GM21619 (cell line): Measurements from ENCODE around the gene HIVEP3.

ENCODE experiments used
- ATAC-seq: cut with Tn5 transposase; IDR thresholded peaks from one replicate; pipeline ENCODE4 v1.9.1; 2021; ENCODE audit not compliant: unreplicated experiment

HIVEP3 gene

GRCh38 chr1:41525891-41526587, 392.7 kb downstream of the HIVEP3 start:
- ATAC-seq, result no peak

- no peak for ATAC-seq
Observed at GRCh38 chr1:41524676-41525675, 393.7 kb downstream of the HIVEP3 start.

DNA sequence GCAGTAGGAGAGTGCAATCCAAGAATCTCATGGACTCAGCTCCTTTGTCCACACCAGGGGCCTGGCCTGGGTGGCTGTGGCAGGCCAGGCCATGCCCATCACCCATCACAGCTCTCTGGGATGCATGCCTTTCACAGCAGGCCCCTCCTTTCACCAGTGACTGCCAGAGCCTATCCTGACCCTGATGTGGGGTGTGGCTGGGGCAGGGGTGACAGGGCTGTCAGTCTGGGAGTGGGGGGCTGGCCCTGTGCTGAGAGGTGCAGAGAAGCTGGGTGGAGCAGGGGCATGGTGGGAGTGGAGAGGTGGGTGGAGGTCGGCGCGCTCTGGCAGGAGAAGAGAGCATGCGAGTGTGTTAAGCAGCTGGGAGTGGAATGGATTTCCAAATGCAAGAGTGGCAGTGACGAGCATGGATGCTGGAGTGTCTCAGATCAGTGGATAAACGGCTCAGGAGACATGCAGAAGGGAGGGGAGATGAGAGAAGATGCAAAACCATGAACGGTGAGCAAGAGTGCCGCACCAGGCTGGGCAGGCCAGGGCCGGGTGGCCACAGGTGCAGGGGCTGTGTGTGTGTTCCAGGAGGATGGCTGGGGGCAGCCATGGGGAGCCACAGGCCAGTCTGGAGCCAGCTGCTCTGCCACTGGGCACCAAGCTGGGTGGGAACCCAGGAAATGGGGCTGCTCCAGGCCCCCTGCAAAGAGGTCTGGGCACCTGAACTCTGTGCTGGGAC, 394.6 kb downstream of the HIVEP3 start:
- ATAC-seq, result no peak

GRCh38 chr1:41523071-41523470, 395.7 kb downstream of the HIVEP3 start:
- no peak for ATAC-seq

DNA sequence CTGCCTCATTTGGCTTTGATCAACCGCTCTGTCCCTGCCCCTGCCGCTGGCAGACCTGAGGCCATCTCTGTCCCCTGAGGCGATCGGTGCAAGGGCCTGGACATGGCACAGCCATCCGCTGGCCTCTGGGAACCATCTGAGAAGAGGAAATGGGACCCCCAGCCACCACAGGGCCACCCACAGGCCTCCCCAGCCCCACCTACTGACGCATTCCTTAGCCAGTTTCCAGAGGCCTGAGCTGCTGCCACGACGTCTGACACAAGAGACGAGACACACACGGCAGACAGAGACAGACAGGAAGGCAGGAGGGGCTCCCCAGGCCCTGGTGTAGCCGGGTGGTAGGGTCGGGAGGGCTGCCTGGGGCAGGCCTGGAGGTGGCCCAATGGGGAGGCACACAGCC, 397.0 kb downstream of the HIVEP3 start:
- ATAC-seq, result no peak

- ATAC-seq, result no peak
Observed at GRCh38 chr1:41520951-41521752, 397.6 kb downstream of the HIVEP3 start.

DNA sequence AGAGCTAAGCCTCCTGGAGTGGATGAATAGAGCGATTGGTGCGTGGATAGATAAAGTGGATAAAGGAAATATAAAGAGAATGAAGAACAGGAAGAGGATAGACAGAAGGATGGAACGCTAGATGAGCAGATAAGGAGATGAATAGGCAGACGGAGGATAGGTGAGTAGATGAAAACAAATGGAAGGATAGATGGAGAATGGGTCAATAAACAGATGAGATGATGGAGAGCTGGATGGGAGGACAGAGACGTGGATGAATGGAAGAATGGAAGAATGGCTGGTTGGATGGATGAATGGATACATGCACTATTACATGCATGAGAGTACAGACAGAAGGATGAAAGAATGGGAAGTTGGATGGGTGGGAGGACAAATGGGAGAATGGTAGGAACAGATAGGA, 399.1 kb downstream of the HIVEP3 start:
- ATAC-seq, result no peak

- ATAC-seq, result no peak
Observed at GRCh38 chr1:41518471-41518870, 400.3 kb downstream of the HIVEP3 start.

GRCh38 chr1:41517062-41517438, 401.7 kb downstream of the HIVEP3 start:
- ATAC-seq, result no peak

GRCh38 chr1:41516168-41517061, 402.3 kb downstream of the HIVEP3 start:
- ATAC-seq, result peak; percentile 65

GRCh38 chr1:41515778-41516167, 402.9 kb downstream of the HIVEP3 start:
- ATAC-seq, result no peak

DNA sequence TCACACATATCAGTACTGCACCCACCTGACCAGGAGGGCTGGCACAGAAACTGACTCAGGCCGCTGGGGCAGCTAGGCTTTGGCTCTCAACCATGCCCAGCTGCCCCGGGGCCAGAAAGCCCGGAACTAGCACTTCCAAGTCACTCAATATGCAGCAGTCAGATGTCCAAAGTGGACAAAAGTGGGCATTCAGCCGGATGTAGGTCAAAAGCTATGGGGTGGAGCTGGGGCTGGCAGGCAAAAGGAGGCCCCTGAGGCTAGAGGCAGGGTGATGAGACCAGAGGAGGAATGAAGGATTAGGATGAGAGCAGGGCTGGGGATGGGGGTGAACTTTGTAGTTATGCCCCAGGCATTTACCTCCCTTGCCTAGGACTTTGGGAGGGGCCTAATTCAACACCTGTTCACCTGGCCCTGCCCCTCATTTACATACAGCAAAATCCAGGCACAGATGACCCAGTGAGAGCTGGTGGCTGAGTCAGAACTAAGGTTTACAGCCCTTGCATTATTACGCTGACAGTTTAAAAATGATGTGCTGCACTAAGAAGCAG, 403.5 kb downstream of the HIVEP3 start:
- no peak for ATAC-seq

DNA sequence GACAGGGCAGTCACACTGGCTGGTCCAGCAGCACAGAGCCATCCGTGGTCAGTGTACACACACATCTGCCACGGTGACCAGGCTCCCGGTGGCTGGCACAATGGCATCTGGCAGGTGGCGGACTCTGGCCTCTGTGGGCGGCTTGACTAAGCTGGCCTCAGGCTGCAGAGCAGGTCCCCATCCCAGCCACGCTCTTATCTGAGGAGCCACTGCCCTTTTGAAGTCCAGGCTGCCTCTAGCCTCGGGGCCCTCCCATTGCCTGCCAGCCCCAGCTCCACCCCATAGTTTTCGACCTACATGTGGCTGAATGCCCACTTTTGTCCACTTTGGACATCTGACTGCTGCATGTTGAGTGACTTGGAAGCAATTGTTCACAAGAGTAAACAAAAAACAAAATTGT, 404.3 kb downstream of the HIVEP3 start:
- no peak for ATAC-seq

GRCh38 chr1:41513383-41513735, 405.4 kb downstream of the HIVEP3 start:
- ATAC-seq, result no peak

DNA sequence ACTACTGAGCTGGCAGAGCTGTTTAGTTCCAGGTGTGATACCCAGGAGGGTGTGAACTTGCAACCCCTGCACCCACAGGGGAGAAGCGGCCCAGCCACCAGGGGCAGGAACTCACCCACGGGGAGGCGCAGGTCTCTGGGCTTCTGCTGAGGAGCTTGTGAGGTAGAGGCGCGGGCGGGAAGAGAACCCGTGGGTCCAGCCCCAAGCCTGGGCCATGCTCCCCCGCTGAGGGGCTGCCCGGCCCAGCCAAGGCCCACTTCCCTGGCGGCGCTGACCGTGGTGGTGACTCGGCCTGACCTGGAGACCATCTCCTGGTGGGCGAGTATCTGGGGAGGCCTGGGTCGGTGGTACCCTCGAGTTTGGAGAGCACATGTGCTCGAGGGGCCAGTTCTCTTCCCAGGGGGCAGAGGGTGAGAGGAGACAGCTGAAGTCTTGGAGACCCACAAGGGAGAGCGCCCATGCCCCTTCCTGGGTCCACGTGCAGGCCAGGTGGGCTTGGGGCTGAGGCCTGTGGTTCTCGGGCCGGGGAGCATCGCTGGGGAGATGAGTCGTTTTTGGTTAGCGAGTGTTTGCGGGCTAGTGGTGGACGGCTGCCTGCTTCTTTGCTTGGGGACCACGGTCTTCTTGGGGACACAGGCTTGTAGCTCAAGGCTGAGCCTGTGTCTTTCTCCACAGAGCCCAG, 405.9 kb downstream of the HIVEP3 start:
- ATAC-seq, result no peak

DNA sequence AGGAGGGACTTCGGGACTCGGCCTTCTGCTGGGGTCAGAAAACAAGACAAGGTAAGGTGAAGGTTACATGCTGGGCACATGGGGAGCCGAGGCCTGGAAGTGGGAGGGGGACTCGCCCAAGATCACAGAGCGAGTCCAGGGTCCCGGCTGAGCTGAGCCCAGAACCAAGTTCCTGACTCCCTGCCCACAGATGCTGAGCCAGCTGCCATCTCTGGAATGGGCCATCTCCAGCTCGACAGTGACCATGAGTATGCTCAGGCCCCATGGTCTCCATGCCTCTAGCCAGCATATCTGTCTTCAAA, 407.5 kb downstream of the HIVEP3 start:
- no peak for ATAC-seq

- ATAC-seq, result no peak
Observed at GRCh38 chr1:41510531-41511238, 408.0 kb downstream of the HIVEP3 start.

- no peak for ATAC-seq
Observed at GRCh38 chr1:41509270-41509671, 409.5 kb downstream of the HIVEP3 start.
